ENCODE data around the gene MBNL2.

The MBNL2 gene

GRCh38 chr13:97301382-97302095, 79.4 kb downstream of the MBNL2 start:
- DNase-seq (ENCODE audit: low read depth): no peak

DNA sequence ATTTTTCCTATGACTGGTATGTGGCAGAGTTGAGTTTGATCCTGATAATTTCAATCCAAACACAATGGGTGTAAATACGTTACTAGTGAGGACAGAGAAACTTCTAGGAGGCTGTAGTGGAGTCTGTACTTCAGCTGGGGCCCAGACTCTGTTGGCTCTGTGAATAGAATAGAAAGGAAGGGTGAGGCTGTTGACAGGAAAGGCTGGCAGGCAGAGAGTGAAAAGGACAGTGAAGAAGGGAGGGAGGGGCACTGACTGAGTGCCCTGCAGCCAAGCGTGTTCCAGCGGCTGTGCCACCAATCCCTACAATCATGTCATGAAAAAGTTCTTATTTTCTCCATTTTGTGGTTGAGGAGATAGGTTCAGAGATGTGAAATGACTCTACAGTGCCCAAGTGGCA, 80.5 kb downstream of the MBNL2 start:
- DNase-seq (ENCODE audit: low read depth): no peak

GRCh38 chr13:97306106-97306505, 84.0 kb downstream of the MBNL2 start:
- no peak for DNase-seq (ENCODE audit: low read depth)

GRCh38 chr13:97306645-97307044, 84.5 kb downstream of the MBNL2 start:
- no peak for DNase-seq (ENCODE audit: low read depth)

DNA sequence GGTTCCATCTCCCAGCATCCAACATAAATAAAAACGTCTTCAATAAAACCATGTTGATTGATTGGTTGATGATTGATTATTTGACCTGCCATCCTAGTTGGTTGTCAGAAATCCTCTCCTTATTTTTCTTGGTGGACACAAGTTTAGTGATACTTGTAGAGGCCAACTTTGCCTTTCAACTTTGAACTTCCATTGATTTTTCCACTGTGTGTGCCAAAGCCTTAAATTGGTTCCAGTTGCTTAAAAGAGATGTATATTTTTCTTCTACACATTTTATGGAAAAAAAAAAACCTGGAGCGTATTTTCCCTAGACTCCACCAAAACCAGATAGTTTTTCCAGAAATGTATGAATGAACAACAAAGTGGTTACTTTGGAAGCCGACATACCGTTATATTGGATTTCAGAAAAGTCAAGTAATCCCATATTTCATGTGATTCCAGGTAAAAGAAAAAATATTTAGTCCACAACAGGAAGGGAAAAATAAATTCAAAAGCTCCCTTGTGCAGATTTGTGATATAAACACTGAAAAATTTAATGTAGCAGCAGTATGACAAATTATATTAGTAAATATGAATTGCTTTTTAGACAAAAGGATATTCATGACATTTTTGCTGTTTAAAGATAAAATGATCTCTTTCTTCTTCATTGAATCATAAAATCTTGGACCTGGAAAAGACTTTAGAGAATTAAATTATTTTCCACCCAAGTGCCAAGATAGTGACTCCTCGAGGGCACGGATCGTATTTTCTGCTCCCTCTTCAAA, 85.2 kb downstream of the MBNL2 start:
- no peak for DNase-seq (ENCODE audit: low read depth)

DNA sequence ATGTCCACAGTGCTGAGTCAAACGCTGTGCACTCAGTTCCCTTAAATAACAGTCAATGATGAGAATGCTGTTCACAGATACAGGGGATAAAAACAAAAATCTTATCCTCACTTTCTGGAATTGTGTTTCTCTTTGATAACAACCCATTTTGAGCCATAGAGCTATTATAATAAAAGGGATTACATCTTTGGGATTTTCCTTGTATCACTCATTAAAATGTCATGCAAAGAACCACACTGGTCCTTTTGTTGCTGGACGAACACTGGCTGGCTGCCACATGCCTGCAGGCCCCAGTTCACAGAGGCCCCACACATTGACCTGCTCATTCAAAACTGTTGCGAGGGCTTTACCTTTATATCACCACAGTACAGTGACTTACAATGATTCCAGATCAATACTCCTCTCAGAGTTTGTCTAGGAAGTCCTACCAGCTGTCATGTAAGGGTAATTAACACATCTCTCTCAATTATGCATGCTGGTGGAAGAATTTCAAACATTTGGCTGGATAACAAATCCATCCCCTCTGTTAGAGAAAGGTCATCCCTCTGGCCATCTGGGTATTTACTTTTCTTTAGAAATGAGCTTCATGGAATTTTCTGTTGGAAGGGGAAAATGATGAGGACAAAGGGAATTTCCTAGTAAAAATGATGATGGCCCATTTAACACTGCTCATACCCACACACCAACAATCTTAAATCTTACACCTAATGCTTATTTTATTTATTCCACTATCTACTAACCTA, 85.9 kb downstream of the MBNL2 start:
- DNase-seq (ENCODE audit: low read depth): no peak

DNA sequence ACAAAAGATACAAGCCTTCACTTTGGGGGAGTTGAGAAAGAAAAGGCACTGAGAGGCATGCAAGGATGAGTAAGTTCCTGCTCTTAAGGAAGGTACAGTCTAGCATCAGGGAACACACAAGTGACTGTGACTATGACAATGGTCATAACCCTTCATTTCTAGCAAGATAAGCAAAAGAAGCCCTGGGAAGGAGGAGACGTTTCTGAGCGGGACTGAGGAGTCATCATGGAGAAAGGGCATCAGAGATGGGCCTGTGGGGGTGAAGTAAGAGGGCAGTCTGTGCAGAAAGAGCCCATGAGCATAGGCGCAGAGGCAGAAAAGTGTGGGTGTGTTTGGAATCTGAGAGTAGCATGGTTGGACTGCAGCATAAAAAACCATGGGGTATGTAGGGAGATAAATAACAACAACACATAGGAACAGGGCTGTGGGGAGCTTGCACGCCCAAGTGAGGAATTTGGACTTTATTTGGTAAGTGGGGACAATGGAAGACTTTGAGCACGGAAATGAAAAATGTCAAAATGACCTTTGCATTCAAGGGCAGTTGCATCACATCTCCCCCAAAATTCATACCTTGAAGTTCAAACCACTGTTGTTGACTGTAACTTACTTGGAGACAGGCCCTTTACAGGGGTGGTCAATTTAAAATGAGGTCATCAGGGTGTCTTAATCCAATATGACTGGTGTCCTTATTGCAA, 86.7 kb downstream of the MBNL2 start:
- no peak for DNase-seq (ENCODE audit: low read depth)

- DNase-seq (ENCODE audit: low read depth): no peak
These were observed 88.8 kb downstream of the MBNL2 start for GRCh38 chr13:97310809-97311436.

- DNase-seq (ENCODE audit: low read depth): no peak
These were observed 89.8 kb downstream of the MBNL2 start for GRCh38 chr13:97311956-97312355.

GRCh38 chr13:97313551-97314260, 91.6 kb downstream of the MBNL2 start:
- no peak for DNase-seq (ENCODE audit: low read depth)

DNA sequence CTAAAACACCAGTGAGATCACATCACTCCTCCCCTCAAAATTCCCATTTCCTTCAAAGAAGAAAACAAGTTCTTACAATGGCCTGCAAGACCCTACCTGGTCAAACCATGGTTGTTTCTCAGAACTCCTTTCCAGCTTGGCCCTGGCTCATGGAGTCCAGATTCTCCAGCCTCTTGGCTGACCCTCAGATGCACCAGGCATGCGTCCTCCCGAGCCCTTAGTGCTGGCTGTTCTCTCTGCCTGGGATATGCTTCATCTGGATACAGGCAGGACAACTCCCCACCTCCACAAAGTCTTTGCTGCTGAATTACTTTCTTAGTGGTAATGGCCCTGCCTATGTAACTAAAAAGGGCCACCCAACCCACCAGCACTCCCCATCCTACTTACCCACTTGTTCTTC, 94.3 kb downstream of the MBNL2 start:
- DNase-seq (ENCODE audit: low read depth): no peak

DNA sequence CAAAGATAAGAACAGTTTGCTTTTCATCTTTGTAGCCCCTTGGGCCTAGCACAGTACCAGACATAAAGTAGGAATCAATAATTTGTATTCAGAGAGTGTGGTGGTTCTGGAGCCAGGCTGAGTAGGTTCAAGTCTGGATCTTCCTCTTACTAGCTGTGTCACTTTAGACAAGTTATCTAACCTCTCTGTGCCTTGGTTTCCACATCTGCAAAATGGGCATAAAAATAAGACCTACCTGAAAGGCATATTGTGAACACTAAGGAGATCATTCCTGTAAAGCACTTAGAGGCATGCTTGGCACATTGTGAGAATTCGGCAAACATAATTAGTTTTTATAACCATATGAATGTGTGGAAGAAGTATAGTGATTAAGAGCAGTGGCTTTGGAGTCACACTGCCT, 95.8 kb downstream of the MBNL2 start:
- DNase-seq (ENCODE audit: low read depth): no peak

DNA sequence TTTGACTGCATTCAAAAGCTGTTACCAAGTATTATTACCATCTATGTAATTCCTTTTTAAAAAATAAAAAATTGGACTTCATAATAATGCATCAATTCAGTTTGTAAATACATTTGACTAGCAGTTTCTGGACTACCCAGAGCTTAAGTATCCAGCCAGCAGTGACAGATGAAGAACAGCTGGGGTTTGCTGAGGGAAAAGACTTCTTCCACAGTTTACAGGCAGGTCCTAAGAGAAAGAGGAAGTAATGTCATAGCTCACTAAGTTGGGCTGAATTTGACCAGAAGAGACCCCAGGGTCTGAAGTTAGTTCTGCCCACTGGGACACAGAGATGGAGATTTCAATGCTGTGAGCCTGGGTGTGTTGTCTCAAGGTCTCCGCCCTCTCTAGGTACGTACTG, 96.4 kb downstream of the MBNL2 start:
- no peak for DNase-seq (ENCODE audit: low read depth)

DNA sequence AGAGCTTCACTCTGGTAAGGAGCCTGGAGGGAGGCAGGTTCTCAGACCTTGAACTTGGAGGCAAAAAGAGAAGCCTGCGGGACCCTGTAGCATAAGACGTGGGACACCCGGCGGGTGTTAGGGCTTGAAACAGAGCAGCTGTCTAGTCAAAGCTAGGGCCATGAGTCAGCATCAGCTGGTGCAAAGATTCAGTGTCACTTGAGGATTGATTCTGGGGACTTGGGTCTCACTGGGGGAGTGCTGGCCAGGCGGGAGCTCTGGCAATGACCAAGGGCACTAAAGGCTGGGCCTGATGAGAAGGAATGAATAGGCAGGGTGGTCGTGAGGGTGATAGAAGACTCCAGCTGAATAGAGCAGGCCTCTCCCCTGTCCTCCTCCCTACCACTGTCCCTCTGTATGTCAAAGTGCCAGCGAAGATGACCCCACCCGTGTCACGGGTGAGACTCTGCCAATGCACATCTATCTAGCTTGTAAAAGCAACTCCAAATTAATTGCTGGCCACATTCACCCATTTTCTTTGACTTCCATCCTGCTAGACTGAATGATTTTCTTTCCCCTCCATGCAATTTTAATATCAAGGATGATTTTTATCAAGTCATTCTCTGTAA, 97.1 kb downstream of the MBNL2 start:
- no peak for DNase-seq (ENCODE audit: low read depth)

- no peak for DNase-seq (ENCODE audit: low read depth)
These were observed 99.0 kb downstream of the MBNL2 start for GRCh38 chr13:97321101-97321500.

DNA sequence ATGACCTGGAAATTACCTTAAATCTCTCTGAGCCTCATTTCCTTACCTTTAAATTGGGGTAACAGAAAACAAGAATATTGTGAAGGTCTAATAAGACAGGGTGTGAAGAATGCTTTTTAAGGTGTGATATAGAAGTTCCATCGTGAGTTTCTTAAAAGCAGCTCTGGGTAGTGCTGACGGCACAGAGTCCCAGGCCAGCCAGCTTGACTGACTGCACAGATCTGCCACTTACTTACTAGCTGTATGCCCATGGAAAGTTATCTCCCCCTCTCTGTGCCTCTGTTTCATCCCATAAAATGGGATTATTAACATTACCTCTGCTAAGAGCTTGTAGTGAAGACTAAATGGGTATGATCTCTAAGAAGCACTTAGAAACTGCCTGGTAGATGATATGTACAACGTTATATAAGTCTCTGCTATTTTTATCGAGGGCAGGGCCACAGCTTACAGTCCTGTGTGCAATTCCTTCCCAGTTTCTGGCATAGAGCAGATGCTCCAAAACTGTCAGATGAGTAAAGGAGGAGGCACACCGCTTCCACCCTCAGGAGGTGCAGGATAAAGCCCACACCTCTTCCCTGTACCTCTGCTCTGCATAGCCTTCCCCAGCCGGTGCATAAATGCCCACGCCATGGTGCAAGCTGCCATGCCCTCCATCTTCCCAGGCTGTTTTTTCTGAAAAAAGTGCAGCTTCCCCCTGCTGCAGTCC, 99.6 kb downstream of the MBNL2 start:
- no peak for DNase-seq (ENCODE audit: low read depth)

DNA sequence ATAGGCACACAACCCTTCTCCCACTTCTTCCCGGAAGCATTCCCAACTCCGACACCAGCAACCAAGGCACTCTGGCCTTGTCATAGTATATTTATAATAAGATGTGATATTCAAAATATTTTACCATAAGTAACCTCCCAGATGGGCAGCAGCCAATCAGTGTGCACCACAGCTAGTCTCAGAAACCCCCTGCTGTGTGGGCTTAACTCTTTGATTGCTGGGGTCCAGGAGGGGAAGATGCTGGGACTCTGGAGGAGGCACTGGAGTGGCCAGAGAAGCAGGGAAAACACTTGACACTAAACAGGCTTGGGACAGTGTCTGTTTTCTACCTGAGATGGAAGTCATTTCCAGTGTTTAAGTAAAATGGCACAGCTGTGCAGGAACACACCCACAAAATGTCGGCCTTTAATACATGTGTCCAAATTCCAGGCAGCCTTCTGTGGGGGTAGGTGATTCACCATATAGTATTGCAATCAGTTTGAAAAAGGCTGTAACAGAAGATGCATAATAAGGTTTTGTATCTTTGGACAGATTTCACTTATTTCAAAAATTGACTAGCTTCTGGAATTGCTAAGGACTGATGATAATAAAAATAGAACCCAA, 100.7 kb downstream of the MBNL2 start:
- no peak for DNase-seq (ENCODE audit: low read depth)

DNA sequence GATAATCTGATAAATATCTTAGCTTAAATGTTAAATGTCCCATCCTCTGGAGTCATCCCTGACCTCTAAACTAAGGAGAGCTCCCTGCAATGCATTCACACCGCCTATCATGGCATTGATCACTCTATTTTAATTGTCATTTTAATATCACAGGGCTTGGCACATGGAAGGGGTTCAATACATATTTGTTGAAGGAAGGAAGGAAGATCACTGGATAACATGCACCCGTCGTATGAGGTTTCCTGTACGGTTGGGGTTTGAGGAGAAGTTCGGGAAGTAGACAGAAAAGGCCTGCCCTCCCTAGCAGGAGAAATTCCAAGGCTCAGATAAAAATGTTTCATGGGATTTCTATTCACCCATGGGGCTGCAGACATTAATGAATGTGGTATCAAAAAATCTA, 102.0 kb downstream of the MBNL2 start:
- DNase-seq (ENCODE audit: low read depth): no peak

DNA sequence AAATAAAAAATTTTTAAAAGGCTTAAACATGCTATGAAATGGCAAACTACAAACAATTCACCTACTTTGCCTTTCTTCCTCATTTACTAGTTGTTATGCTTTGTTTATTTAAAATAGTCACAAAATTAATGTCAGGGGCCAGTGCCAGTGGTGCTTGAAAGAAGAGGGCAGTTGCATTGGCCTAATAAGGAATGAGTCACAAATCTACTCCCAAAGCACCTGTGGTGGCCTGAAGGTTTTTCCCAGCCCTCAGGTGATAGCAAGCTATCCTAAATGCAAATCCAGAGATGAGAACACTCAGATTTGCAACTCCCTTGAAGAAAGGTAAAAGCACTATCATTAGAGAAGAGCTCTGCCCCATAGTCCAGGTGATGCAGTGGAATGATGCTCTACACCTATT, 103.6 kb downstream of the MBNL2 start:
- DNase-seq (ENCODE audit: low read depth): no peak

DNA sequence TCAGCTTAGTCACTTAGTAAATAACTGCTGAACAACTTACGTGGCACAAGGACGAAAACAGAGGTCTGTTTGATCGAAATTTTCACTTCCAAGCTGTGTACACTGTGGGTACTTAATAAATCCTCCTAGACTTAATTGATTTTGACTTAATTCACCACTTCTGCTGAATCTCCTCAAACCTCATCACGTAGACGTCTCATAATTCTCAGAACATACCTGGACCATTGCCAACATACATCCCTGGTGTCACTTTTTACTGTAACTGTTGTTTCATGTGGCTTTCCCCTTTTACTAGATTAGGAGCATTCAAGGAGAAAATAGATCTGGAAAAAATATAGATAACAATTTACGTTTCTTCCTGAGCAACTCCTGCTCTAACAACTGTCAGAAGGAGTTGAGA, 105.0 kb downstream of the MBNL2 start:
- no peak for DNase-seq (ENCODE audit: low read depth)
